ENCODE data around the gene NFATC2.

The NFATC2 gene

GRCh38 chr20:51432875-51433274, 109.6 kb downstream of the NFATC2 start:
- DNase-seq (ENCODE audit: extremely low read depth in 1 of 2, low read depth in 1 of 2), result no peak

- DNase-seq (ENCODE audit: extremely low read depth in 1 of 2, low read depth in 1 of 2), result no peak
Measured at GRCh38 chr20:51432251-51432784, 110.2 kb downstream of the NFATC2 start.

GRCh38 chr20:51431321-51431720, 111.2 kb downstream of the NFATC2 start:
- no peak for DNase-seq (ENCODE audit: extremely low read depth in 1 of 2, low read depth in 1 of 2)

- no peak for DNase-seq (ENCODE audit: extremely low read depth in 1 of 2, low read depth in 1 of 2)
Measured at GRCh38 chr20:51430198-51430950, 112.1 kb downstream of the NFATC2 start.

GRCh38 chr20:51429696-51430095, 112.8 kb downstream of the NFATC2 start:
- no peak for DNase-seq (ENCODE audit: extremely low read depth in 1 of 2, low read depth in 1 of 2)

GRCh38 chr20:51429144-51429482, 113.4 kb downstream of the NFATC2 start:
- no peak for DNase-seq (ENCODE audit: extremely low read depth in 1 of 2, low read depth in 1 of 2)

GRCh38 chr20:51428401-51429143, 113.9 kb downstream of the NFATC2 start:
- DNase-seq (ENCODE audit: extremely low read depth in 1 of 2, low read depth in 1 of 2), result no peak

GRCh38 chr20:51427651-51428291, 114.7 kb downstream of the NFATC2 start:
- no peak for DNase-seq (ENCODE audit: extremely low read depth in 1 of 2, low read depth in 1 of 2)

GRCh38 chr20:51426718-51427650, 115.5 kb downstream of the NFATC2 start:
- no peak for DNase-seq (ENCODE audit: extremely low read depth in 1 of 2, low read depth in 1 of 2)

- DNase-seq (ENCODE audit: extremely low read depth in 1 of 2, low read depth in 1 of 2), result no peak
Measured at GRCh38 chr20:51425347-51426106, 117.0 kb downstream of the NFATC2 start.

GRCh38 chr20:51424270-51425117, 118.0 kb downstream of the NFATC2 start:
- DNase-seq (ENCODE audit: extremely low read depth in 1 of 2, low read depth in 1 of 2), result no peak

- no peak for DNase-seq (ENCODE audit: extremely low read depth in 1 of 2, low read depth in 1 of 2)
Measured at GRCh38 chr20:51423810-51424209, 118.7 kb downstream of the NFATC2 start.

GRCh38 chr20:51423290-51423667, 119.2 kb downstream of the NFATC2 start:
- no peak for DNase-seq (ENCODE audit: extremely low read depth in 1 of 2, low read depth in 1 of 2)

- DNase-seq (ENCODE audit: extremely low read depth in 1 of 2, low read depth in 1 of 2), result no peak
Measured at GRCh38 chr20:51422514-51423289, 119.8 kb downstream of the NFATC2 start.

- no peak for DNase-seq (ENCODE audit: extremely low read depth in 1 of 2, low read depth in 1 of 2)
Measured at GRCh38 chr20:51420805-51421204, 121.7 kb downstream of the NFATC2 start.

GRCh38 chr20:51420111-51420510, 122.4 kb downstream of the NFATC2 start:
- DNase-seq (ENCODE audit: extremely low read depth in 1 of 2, low read depth in 1 of 2), result no peak

GRCh38 chr20:51419646-51420045, 122.9 kb downstream of the NFATC2 start:
- no peak for DNase-seq (ENCODE audit: extremely low read depth in 1 of 2, low read depth in 1 of 2)

GRCh38 chr20:51419231-51419630, 123.3 kb downstream of the NFATC2 start:
- no peak for DNase-seq (ENCODE audit: extremely low read depth in 1 of 2, low read depth in 1 of 2)

Data from activated CD8-positive, alpha-beta memory T cell treated with anti-CD3 and anti-CD28 coated beads for 1 hour (primary cell).